HEK293 (cell line): ENCODE results near the gene BBS7.

Experiments used
- CTCF ChIA-PET: fragments of 350-600 bp; formaldehyde crosslinking; extraction: SDS; loops from one replicate; lab custom pipeline; 2021; ENCODE audit warnings: antibody characterized with exemption; lab: Yijun Ruan, JAX
- POLR2A ChIA-PET: fragments of 300-600 bp; formaldehyde crosslinking; extraction: SDS; loops from one replicate; lab custom pipeline; 2020; ENCODE audit warnings: antibody characterized with exemption, inconsistent platforms; lab: Yijun Ruan, JAX
- H3K27ac ChIP-seq: fragments of 200-500 bp; sonication (Bioruptor generic); 2 replicates; pipeline ENCODE4 v1.5.1; 2014; ENCODE audit warnings: low read depth, low read length, control low read depth, inconsistent platforms; ENCODE audit errors: extremely low read depth
- H3K36me3 ChIP-seq, 2 experiments: fragments of 200-500 bp in 1 of 2; sonication (Bioruptor generic) in 1 of 2; 1 replicate in 1 of 2; 2 replicates in 1 of 2; pipeline ENCODE4 v1.5.1; 2014 to 2017; ENCODE audit warnings: inconsistent platforms in 2 of 2, low read length in 2 of 2; ENCODE audit not compliant: control insufficient read depth in 2 of 2, insufficient read depth in 1 of 2
- H3K4me1 ChIP-seq: fragments of 200-500 bp; sonication (Bioruptor generic); 2 replicates; pipeline ENCODE4 v1.5.1; 2014; ENCODE audit warnings: mild to moderate bottlenecking, low read length, inconsistent platforms; ENCODE audit not compliant: control insufficient read depth, insufficient read depth
- H3K4me3 ChIP-seq: 2 replicates; pipeline ENCODE4 v1.5.1; 2011; ENCODE audit warnings: low read depth, mild to moderate bottlenecking, control low read depth, low read length, moderate library complexity
- H3K9me3 ChIP-seq: fragments of 200-500 bp; sonication (Bioruptor generic); 2 replicates; pipeline ENCODE4 v1.5.1; 2014; ENCODE audit warnings: low read depth, low read length, inconsistent platforms; ENCODE audit not compliant: control insufficient read depth, insufficient read depth
- FEZF1 ChIP-seq: fragments of 450-650 bp; formaldehyde crosslinking; IDR thresholded peaks from 2 replicates; pipeline ENCODE4 v1.5.1; 2016; ENCODE audit warnings: missing biosample characterization, missing genetic modification characterization
- TCF7L2 ChIP-seq: IDR thresholded peaks from 2 replicates; pipeline ENCODE4 v1.6.1; 2011; ENCODE audit warnings: low read depth, mild to moderate bottlenecking, inconsistent platforms, low read length, moderate library complexity, borderline replicate concordance
- ZBTB48 ChIP-seq: fragments of 450-650 bp; formaldehyde crosslinking; IDR thresholded peaks from 2 replicates; pipeline ENCODE4 v1.5.1; 2016; ENCODE audit warnings: missing biosample characterization, missing genetic modification characterization
- ZFP37 ChIP-seq: fragments of 450-650 bp; formaldehyde crosslinking; IDR thresholded peaks from 2 replicates; pipeline ENCODE4 v1.5.1; 2016; ENCODE audit warnings: missing biosample characterization, missing genetic modification characterization
- ZFP41 ChIP-seq: fragments of 450-650 bp; formaldehyde crosslinking; IDR thresholded peaks from 2 replicates; pipeline ENCODE4 v1.5.1; 2016; ENCODE audit warnings: missing biosample characterization, missing genetic modification characterization, borderline replicate concordance
- ZNF155 ChIP-seq: fragments of 450-650 bp; formaldehyde crosslinking; IDR thresholded peaks from 2 replicates; pipeline ENCODE4 v1.5.1; 2016; ENCODE audit warnings: missing biosample characterization, missing genetic modification characterization
- ZNF157 ChIP-seq: fragments of 450-650 bp; formaldehyde crosslinking; IDR thresholded peaks from 2 replicates; pipeline ENCODE4 v1.5.1; 2016; ENCODE audit warnings: missing biosample characterization, missing genetic modification characterization
- ZNF169 ChIP-seq: fragments of 450-650 bp; formaldehyde crosslinking; IDR thresholded peaks from 2 replicates; pipeline ENCODE4 v1.5.1; 2016; ENCODE audit warnings: missing biosample characterization, missing genetic modification characterization
- ZNF223 ChIP-seq: fragments of 450-650 bp; formaldehyde crosslinking; IDR thresholded peaks from 2 replicates; pipeline ENCODE4 v1.5.1; 2016; ENCODE audit warnings: missing biosample characterization, missing genetic modification characterization
- ZNF266 ChIP-seq: fragments of 450-650 bp; formaldehyde crosslinking; IDR thresholded peaks from 2 replicates; pipeline ENCODE4 v1.5.1; 2016; ENCODE audit warnings: missing biosample characterization, missing genetic modification characterization, low read depth
- ZNF473 ChIP-seq: fragments of 450-650 bp; formaldehyde crosslinking; IDR thresholded peaks from 2 replicates; pipeline ENCODE4 v1.5.1; 2017; ENCODE audit warnings: missing biosample characterization, missing genetic modification characterization
- ZNF548 ChIP-seq: fragments of 450-650 bp; formaldehyde crosslinking; IDR thresholded peaks from 2 replicates; pipeline ENCODE4 v1.5.1; 2016; ENCODE audit warnings: missing biosample characterization, missing genetic modification characterization
- ZNF549 ChIP-seq: fragments of 450-650 bp; IDR thresholded peaks from 2 replicates; pipeline ENCODE4 v1.5.1; 2018; ENCODE audit warnings: missing biosample characterization, missing genetic modification characterization, mild to moderate bottlenecking, inconsistent platforms, moderate library complexity
- TF ChIP-seq, protein P1 (sequence below): fragments of 450-650 bp; formaldehyde crosslinking; conservative IDR thresholded peaks from 2 replicates; pipeline ENCODE4 v1.5.1; 2016; ENCODE audit warnings: low read depth, missing biosample characterization, missing genetic modification characterization
- TF ChIP-seq, protein P2 (sequence below): fragments of 450-650 bp; IDR thresholded peaks from 2 replicates; pipeline ENCODE4 v1.5.1; 2018; ENCODE audit warnings: missing biosample characterization, missing genetic modification characterization
- TF ChIP-seq, protein P3 (sequence below): fragments of 450-650 bp; formaldehyde crosslinking; IDR thresholded peaks from 2 replicates; pipeline ENCODE4 v1.5.1; 2016; ENCODE audit warnings: missing biosample characterization, missing genetic modification characterization
- TF ChIP-seq, protein P4 (sequence below): fragments of 450-650 bp; formaldehyde crosslinking; IDR thresholded peaks from 2 replicates; pipeline ENCODE4 v1.5.1; 2016; ENCODE audit warnings: missing biosample characterization, missing genetic modification characterization, borderline replicate concordance
- TF ChIP-seq, protein P5 (sequence below): fragments of 450-650 bp; formaldehyde crosslinking; IDR thresholded peaks from 2 replicates; pipeline ENCODE4 v1.5.1; 2017; ENCODE audit warnings: missing biosample characterization, missing genetic modification characterization

The BBS7 gene

DNA sequence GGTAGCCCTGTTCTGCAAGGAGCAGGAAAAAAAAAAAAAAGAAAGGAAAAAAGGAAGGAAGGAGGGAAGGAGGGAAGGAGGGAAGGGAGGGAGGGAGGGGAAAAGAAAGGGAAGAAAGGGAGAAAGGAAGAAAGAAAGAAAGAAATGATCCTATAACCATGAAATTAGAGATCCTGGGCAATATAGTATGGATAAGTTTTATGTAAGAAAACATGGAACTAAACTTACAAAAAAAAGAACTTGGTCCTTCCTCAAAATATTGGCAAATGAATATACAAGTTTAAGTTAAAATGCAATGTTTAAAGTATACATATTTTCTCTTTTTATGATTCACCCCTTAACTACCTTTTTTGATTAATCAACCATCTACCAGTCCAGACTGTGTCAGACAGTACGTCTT lies 18.9 kb downstream of the BBS7 start:
- ChIA-PET CTCF (no interaction called here), POLR2A (no interaction called here)
- Histone ChIP-seq H3K4me1 (no peaks in the 10 kb centered on the region), H3K36me3 (peaks cover 8 to 64% of the 10 kb centered on the region in 2 experiments), H3K4me3 (no peak overlapping the region), H3K9me3 (no peaks in the 10 kb centered on the region)
- TF ChIP-seq, protein P1, sequence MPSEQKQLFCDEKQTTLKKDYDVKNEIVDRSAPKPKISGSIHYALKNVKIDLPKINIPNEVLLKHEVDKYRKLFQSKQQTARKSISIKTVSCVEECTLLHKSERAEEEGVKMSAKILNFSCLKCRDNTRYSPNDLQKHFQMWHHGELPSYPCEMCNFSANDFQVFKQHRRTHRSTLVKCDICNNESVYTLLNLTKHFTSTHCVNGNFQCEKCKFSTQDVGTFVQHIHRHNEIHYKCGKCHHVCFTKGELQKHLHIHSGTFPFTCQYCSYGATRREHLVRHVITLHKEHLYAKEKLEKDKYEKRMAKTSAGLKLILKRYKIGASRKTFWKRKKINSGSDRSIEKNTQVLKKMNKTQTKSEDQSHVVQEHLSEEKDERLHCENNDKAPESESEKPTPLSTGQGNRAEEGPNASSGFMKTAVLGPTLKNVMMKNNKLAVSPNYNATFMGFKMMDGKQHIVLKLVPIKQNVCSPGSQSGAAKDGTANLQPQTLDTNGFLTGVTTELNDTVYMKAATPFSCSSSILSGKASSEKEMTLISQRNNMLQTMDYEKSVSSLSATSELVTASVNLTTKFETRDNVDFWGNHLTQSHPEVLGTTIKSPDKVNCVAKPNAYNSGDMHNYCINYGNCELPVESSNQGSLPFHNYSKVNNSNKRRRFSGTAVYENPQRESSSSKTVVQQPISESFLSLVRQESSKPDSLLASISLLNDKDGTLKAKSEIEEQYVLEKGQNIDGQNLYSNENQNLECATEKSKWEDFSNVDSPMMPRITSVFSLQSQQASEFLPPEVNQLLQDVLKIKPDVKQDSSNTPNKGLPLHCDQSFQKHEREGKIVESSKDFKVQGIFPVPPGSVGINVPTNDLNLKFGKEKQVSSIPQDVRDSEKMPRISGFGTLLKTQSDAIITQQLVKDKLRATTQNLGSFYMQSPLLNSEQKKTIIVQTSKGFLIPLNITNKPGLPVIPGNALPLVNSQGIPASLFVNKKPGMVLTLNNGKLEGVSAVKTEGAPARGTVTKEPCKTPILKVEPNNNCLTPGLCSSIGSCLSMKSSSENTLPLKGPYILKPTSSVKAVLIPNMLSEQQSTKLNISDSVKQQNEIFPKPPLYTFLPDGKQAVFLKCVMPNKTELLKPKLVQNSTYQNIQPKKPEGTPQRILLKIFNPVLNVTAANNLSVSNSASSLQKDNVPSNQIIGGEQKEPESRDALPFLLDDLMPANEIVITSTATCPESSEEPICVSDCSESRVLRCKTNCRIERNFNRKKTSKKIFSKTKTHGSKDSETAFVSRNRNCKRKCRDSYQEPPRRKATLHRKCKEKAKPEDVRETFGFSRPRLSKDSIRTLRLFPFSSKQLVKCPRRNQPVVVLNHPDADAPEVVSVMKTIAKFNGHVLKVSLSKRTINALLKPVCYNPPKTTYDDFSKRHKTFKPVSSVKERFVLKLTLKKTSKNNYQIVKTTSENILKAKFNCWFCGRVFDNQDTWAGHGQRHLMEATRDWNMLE: no peak
- TF ChIP-seq ZNF473 (tag by site-specific recombination) (no peak), FEZF1 (tag by site-specific recombination) (no peak), ZNF157 (tag by site-specific recombination) (no peak), ZNF155 (tag by site-specific recombination) (no peak), ZNF549 (tag by site-specific recombination) (no peak)
- TF ChIP-seq, protein P2, sequence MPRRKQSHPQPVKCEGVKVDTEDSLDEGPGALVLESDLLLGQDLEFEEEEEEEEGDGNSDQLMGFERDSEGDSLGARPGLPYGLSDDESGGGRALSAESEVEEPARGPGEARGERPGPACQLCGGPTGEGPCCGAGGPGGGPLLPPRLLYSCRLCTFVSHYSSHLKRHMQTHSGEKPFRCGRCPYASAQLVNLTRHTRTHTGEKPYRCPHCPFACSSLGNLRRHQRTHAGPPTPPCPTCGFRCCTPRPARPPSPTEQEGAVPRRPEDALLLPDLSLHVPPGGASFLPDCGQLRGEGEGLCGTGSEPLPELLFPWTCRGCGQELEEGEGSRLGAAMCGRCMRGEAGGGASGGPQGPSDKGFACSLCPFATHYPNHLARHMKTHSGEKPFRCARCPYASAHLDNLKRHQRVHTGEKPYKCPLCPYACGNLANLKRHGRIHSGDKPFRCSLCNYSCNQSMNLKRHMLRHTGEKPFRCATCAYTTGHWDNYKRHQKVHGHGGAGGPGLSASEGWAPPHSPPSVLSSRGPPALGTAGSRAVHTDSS: no peak
- TF ChIP-seq, protein P3, sequence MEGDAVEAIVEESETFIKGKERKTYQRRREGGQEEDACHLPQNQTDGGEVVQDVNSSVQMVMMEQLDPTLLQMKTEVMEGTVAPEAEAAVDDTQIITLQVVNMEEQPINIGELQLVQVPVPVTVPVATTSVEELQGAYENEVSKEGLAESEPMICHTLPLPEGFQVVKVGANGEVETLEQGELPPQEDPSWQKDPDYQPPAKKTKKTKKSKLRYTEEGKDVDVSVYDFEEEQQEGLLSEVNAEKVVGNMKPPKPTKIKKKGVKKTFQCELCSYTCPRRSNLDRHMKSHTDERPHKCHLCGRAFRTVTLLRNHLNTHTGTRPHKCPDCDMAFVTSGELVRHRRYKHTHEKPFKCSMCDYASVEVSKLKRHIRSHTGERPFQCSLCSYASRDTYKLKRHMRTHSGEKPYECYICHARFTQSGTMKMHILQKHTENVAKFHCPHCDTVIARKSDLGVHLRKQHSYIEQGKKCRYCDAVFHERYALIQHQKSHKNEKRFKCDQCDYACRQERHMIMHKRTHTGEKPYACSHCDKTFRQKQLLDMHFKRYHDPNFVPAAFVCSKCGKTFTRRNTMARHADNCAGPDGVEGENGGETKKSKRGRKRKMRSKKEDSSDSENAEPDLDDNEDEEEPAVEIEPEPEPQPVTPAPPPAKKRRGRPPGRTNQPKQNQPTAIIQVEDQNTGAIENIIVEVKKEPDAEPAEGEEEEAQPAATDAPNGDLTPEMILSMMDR (tag by site-specific recombination): no peak
- TF ChIP-seq, all 188 proteins: peak for 0
- no peak overlapping the region for H3K27ac ChIP-seq

DNA sequence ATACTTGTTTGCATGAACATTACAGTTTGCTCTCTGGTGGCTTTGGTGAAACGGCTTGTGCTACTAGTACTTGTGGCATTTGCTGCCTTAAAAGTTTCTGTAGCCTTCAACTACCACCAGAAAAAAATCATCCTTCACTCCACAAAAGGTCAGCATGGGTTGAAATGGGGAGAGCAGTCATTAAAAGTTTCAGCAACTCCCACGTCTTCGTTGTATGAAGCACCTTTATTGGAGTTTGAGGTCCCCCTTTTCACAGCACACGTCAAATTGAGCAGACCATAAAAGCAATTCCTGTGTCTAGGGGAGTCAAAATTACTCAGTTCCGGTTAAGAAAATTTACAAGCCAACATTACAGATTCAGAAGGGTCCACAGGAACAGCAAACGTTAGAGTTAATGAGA lies 23.6 kb downstream of the BBS7 start:
- ChIA-PET CTCF (no interaction called here), POLR2A (no interaction called here)
- no peak overlapping the region for H3K27ac ChIP-seq

More for the DNA sequence above, 23.6 kb downstream of the BBS7 start:
- Histone ChIP-seq H3K4me3 (no peak overlapping the region), H3K9me3 (no peaks in the 10 kb centered on the region), H3K4me1 (no peaks in the 10 kb centered on the region), H3K36me3 (peaks cover 12 to 66% of the 10 kb centered on the region in 2 experiments)
- TF ChIP-seq ZNF169 (tag by site-specific recombination) (no peak), ZFP37 (no peak), ZFP41 (tag by site-specific recombination) (no peak), ZNF266 (tag by site-specific recombination) (no peak), ZNF223 (tag by site-specific recombination) (no peak), ZBTB48 (tag by site-specific recombination) (no peak), TCF7L2 (no peak), ZNF548 (tag by site-specific recombination) (no peak)
- TF ChIP-seq, protein P4, sequence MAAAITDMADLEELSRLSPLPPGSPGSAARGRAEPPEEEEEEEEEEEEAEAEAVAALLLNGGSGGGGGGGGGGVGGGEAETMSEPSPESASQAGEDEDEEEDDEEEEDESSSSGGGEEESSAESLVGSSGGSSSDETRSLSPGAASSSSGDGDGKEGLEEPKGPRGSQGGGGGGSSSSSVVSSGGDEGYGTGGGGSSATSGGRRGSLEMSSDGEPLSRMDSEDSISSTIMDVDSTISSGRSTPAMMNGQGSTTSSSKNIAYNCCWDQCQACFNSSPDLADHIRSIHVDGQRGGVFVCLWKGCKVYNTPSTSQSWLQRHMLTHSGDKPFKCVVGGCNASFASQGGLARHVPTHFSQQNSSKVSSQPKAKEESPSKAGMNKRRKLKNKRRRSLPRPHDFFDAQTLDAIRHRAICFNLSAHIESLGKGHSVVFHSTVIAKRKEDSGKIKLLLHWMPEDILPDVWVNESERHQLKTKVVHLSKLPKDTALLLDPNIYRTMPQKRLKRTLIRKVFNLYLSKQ (tag by site-specific recombination): no peak
- TF ChIP-seq, protein P5, sequence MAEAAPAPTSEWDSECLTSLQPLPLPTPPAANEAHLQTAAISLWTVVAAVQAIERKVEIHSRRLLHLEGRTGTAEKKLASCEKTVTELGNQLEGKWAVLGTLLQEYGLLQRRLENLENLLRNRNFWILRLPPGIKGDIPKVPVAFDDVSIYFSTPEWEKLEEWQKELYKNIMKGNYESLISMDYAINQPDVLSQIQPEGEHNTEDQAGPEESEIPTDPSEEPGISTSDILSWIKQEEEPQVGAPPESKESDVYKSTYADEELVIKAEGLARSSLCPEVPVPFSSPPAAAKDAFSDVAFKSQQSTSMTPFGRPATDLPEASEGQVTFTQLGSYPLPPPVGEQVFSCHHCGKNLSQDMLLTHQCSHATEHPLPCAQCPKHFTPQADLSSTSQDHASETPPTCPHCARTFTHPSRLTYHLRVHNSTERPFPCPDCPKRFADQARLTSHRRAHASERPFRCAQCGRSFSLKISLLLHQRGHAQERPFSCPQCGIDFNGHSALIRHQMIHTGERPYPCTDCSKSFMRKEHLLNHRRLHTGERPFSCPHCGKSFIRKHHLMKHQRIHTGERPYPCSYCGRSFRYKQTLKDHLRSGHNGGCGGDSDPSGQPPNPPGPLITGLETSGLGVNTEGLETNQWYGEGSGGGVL: no peak
